Stimulated activated CD4-positive, alpha-beta T cell treated with anti-CD3 and anti-CD28 coated beads, Interleukin-12 subunit alpha, Interleukin-12 subunit beta, amount 100 ng/mL, for 4 hours (primary cell): ENCODE data around the gene TMEM214.

Source experiments
- DNase-seq: peaks from one replicate; pipeline ENCODE4 v3.0.0-alpha.2; 2020

Gene TMEM214

GRCh38 chr2:27032495-27033252 lies at the start of gene TMEM214:
TSS of gene TMEM214 (plus strand) at chr2:27032965. CDS start at chr2:27033016, 51 bp downstream.
- peak; percentile 80 for DNase-seq

- DNase-seq, result no peak
Measured at GRCh38 chr2:26983746-26984145, 49.0 kb upstream of the TMEM214 start.

GRCh38 chr2:26985807-26986206 lies 47.0 kb upstream of the TMEM214 start:
- DNase-seq, result no peak

GRCh38 chr2:26986576-26986975 lies 46.2 kb upstream of the TMEM214 start:
- DNase-seq, result no peak

- DNase-seq, result no peak
Measured at GRCh38 chr2:26988058-26988860, 44.5 kb upstream of the TMEM214 start.

GRCh38 chr2:26989156-26989555 lies 43.6 kb upstream of the TMEM214 start:
- DNase-seq, result no peak

- no peak for DNase-seq
Measured at GRCh38 chr2:26991717-26992116, 41.0 kb upstream of the TMEM214 start.

- DNase-seq, result no peak
Measured at GRCh38 chr2:26993768-26994167, 39.0 kb upstream of the TMEM214 start.

- no peak for DNase-seq
Measured at GRCh38 chr2:26994983-26995382, 37.8 kb upstream of the TMEM214 start.

GRCh38 chr2:26997394-26997793 lies 35.4 kb upstream of the TMEM214 start:
- no peak for DNase-seq

- no peak for DNase-seq
Measured at GRCh38 chr2:26998323-26998722, 34.4 kb upstream of the TMEM214 start.

- DNase-seq, result no peak
Measured at GRCh38 chr2:27000228-27000627, 32.5 kb upstream of the TMEM214 start.

- DNase-seq, result no peak
Measured at GRCh38 chr2:27000995-27001394, 31.8 kb upstream of the TMEM214 start.

- DNase-seq, result no peak
Measured at GRCh38 chr2:27001950-27002349, 30.8 kb upstream of the TMEM214 start.

- DNase-seq, result no peak
Measured at GRCh38 chr2:27003007-27003406, 29.8 kb upstream of the TMEM214 start.

GRCh38 chr2:27003857-27004256 lies 28.9 kb upstream of the TMEM214 start:
- no peak for DNase-seq

GRCh38 chr2:27006602-27007415 lies 26.0 kb upstream of the TMEM214 start:
- no peak for DNase-seq

GRCh38 chr2:27007416-27008374 lies 25.1 kb upstream of the TMEM214 start:
- no peak for DNase-seq

- DNase-seq, result no peak
Measured at GRCh38 chr2:27008678-27009077, 24.1 kb upstream of the TMEM214 start.

GRCh38 chr2:27009083-27009482 lies 23.7 kb upstream of the TMEM214 start:
- DNase-seq, result no peak

- no peak for DNase-seq
Measured at GRCh38 chr2:27009716-27010115, 23.0 kb upstream of the TMEM214 start.

GRCh38 chr2:27010139-27010538 lies 22.6 kb upstream of the TMEM214 start:
- DNase-seq, result no peak
